ENCODE results near the gene EIPR1.

GRCh38 chr2:3207091-3207491 is 170.5 kb downstream of the EIPR1 start:
- no peak for TF ChIP-seq EZH2 (IDR thresholded peaks at IDR 0.05; ENCODE audit: low read depth)
- no peak for TF ChIP-seq CTCF (conservative IDR thresholded peaks at IDR 0.05)
